Spleen (tissue), 11 donors: Measurements from ENCODE around the gene MAGI2. TPM values are rescaled to one million over a fixed set of nuclear protein-coding genes. Genes with fewer than 3 reads are reported as not detected.

Experiments
- DNase-seq: peaks from one replicate; pipeline ENCODE4 v3.0.0-alpha.2; 2020
- H3K27ac ChIP-seq, 8 donors: fragments of 200-600 bp; sonication (generic) in 7 of 8; 1 replicate in 4 of 8; 2 replicates in 4 of 8; pipeline versions ENCODE4 v1.5.0 to v1.8.0; 2016 to 2021; ENCODE audit warnings: inconsistent platforms in 4 of 8, mild to moderate bottlenecking in 4 of 8, moderate library complexity in 1 of 8
- H3K27me3 ChIP-seq, 7 donors: fragments of 200-600 bp; sonication (generic) in 6 of 7; replicated peaks in 1 of 7; 1 replicate in 4 of 7; 2 replicates in 3 of 7; pipeline versions ENCODE4 v1.5.0 to v1.8.0; 2016 to 2021; ENCODE audit warnings: inconsistent platforms in 3 of 7, mild to moderate bottlenecking in 1 of 7
- H3K36me3 ChIP-seq, 6 donors: fragments of 200-600 bp; sonication (generic) in 5 of 6; 1 replicate in 4 of 6; 2 replicates in 2 of 6; pipeline versions ENCODE4 v1.5.0 to v1.8.0; 2016 to 2021; ENCODE audit warnings: inconsistent platforms in 2 of 6
- H3K4me1 ChIP-seq, 6 donors: fragments of 200-600 bp; sonication (generic) in 5 of 6; 1 replicate in 3 of 6; 2 replicates in 3 of 6; pipeline versions ENCODE4 v1.5.0 to v1.8.0; 2016 to 2021; ENCODE audit warnings: inconsistent platforms in 3 of 6
- H3K4me3 ChIP-seq, 8 donors: fragments of 200-600 bp; sonication (generic) in 7 of 8; 1 replicate in 4 of 8; 2 replicates in 4 of 8; pipeline versions ENCODE4 v1.5.0 to v1.8.0; 2016 to 2021; ENCODE audit warnings: inconsistent platforms in 4 of 8, mild to moderate bottlenecking in 4 of 8, moderate library complexity in 2 of 8
- H3K9me3 ChIP-seq, 8 donors: fragments of 200-600 bp; sonication (generic) in 7 of 8; 1 replicate in 4 of 8; 2 replicates in 4 of 8; pipeline versions ENCODE4 v1.5.0 to v1.8.0; 2016 to 2021; ENCODE audit warnings: inconsistent platforms in 4 of 8
- POLR2A ChIP-seq, 3 donors: fragments of 450-650 bp; IDR thresholded peaks; one replicate each; pipeline ENCODE4 v1.5.1; 2017; ENCODE audit warnings: antibody characterized with exemption in 3 of 3, mild to moderate bottlenecking in 1 of 3
- POLR2AphosphoS5 ChIP-seq, 3 donors: sonication (generic); formaldehyde crosslinking; IDR thresholded peaks; one replicate each; pipeline ENCODE4 v1.5.1; 2017; ENCODE audit warnings: antibody characterized with exemption in 3 of 3
- WGBS, 5 donors: extraction: QIAGEN DNeasy Blood & Tissue Kit in 3 of 5; methylation state at CpG; one replicate each; pipeline versions ENCODE4 v1.1.5 to v1.1.7; 2013 to 2018; 5-methylcytosine and 5-hydroxymethylcytosine counted together
- intact Hi-C: fragments of 100-400 bp; cut with DNase I; formaldehyde crosslinking; loops from one replicate; pipeline ENCODE4 v1.15.0; 2023; ENCODE audit warnings: low total_unique reads
- polyA plus RNA-seq, 3 donors: library from polyadenylated mRNA; stranded (reverse); fragments of 200-250 nt; gene quantifications; one replicate each; pipeline ENCODE4 v1.2.1, GENCODE V29; 2013
- total RNA-seq, 7 donors: library from RNA; depleted of rRNA in 3 of 7; stranded (reverse); fragments of >200 nt in 3 of 7; fragmentation: NEBNext Ultra II Directional in 4 of 7; extraction: Animal tissue kit (Norgen Biotek cat#: 25700) in 4 of 7; gene quantifications; one replicate each; pipeline versions ENCODE4 v1.1.0 to v1.2.1, GENCODE V29; 2016 to 2021
- TF ChIP-seq, protein P1 (sequence below), 11 experiments: fragments of 200-600 bp in 7 of 11; fragments of 450-650 bp in 4 of 11; sonication (generic) in 4 of 11; IDR thresholded peaks in 8 of 11; conservative IDR thresholded peaks in 3 of 11; 1 replicate in 7 of 11; 2 replicates in 4 of 11; pipeline versions ENCODE4 v1.4.0 to v1.8.0; 2016 to 2021; ENCODE audit warnings: antibody characterized with exemption in 11 of 11, inconsistent platforms in 4 of 11, mild to moderate bottlenecking in 1 of 11
- donor health status: healthy with polysubstance abuse.
- donor health status: DM: no; HTN: no; CAD: no; lungs with moderate emphysema.
- donor health status: DM: no; HTN: no; CAD: no.
- donor health status: Bipolar disorder and iron deficiency.
- donor health status: healthy.
- donor health status: DM: no; HTN: no; CAD: no.
- donor health status: DM: yes; HTN: yes; CAD: no.

The MAGI2 gene
- total and polyA plus RNA-seq, 10 donors = 0.74 to 18.1 (median 11.1) TPM

DNA sequence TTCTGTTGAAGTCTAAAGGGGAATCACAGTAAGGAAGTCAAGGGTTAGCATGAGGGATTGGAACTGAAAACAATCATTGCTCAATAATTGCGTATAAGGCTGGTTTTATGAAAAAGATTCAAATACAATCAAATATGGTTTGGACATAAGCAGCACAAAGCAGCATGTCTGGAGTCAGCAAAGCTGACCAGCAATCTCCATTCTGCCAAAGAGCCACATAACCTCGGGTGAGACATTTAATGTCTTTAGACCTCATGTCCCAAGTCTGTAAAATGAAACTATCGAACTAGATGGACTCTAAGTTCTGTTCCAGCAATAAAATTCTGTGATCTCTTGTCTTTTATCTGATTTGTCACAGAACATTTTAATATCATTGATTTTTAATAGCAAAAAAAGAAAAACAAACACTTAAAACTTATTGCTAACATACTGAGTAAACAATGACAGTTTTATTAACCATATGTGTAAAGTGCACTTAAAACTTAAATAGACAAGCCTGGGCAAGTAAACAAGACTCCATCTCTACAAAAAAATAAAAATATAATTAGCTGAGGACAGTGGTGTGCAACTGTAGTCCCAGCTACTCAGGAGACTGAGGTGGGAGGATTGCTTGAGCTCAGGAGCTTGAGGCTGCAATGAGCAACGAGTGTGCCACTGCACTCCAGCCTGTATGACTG is 217.0 kb downstream of the MAGI2 start:
- peaks cover 0 to 3% (median 0%) of the 10 kb centered on the region in 8 donors for H3K9me3 ChIP-seq
- 62 to 86% (median 73%) methylated on average over 4 of the region's 4 CpGs for WGBS, 5 donors
- H3K36me3 ChIP-seq = no peaks in the 10 kb centered on the region
- no peak overlapping the region for H3K27ac ChIP-seq
- no peaks in the 10 kb centered on the region for H3K27me3 ChIP-seq
- intact Hi-C loops = no loop called here
- H3K4me3 ChIP-seq = no peak overlapping the region
- H3K4me1 ChIP-seq = no peaks in the 10 kb centered on the region
- no peak for DNase-seq
- TF ChIP-seq POLR2AphosphoS5 (IDR thresholded peaks at IDR 0.05) (no peak), POLR2A (IDR thresholded peaks at IDR 0.05) (no peak)
- TF ChIP-seq, protein P1, sequence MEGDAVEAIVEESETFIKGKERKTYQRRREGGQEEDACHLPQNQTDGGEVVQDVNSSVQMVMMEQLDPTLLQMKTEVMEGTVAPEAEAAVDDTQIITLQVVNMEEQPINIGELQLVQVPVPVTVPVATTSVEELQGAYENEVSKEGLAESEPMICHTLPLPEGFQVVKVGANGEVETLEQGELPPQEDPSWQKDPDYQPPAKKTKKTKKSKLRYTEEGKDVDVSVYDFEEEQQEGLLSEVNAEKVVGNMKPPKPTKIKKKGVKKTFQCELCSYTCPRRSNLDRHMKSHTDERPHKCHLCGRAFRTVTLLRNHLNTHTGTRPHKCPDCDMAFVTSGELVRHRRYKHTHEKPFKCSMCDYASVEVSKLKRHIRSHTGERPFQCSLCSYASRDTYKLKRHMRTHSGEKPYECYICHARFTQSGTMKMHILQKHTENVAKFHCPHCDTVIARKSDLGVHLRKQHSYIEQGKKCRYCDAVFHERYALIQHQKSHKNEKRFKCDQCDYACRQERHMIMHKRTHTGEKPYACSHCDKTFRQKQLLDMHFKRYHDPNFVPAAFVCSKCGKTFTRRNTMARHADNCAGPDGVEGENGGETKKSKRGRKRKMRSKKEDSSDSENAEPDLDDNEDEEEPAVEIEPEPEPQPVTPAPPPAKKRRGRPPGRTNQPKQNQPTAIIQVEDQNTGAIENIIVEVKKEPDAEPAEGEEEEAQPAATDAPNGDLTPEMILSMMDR (IDR thresholded peaks at IDR 0.05 in 8 of 11, conservative IDR thresholded peaks at IDR 0.05 in 3 of 11) = no peak

DNA sequence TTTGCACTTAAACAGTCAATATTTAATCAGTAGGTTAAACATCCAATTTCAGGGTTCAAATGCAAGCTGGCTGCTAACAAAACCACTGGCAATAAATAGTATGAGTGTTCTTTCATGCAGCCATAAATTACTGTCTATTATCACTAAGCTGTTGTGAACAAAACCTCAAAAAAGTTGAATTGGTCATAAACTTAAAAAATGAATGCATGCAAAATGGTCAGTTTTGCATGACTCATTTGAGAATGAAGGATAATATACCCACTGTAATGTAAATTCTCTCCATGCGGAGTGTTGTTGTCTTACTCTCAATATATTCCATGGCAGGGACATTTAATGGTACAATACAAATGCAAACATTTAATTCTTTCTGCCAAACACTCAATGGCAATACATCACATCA is 226.4 kb downstream of the MAGI2 start:
- Histone ChIP-seq H3K4me3 (no peak overlapping the region), H3K27ac (no peak overlapping the region), H3K36me3 (no peaks in the 10 kb centered on the region), H3K4me1 (no peaks in the 10 kb centered on the region), H3K9me3 (peaks cover 0 to 4% (median 0%) of the 10 kb centered on the region in 8 donors), H3K27me3 (no peaks in the 10 kb centered on the region)
- DNase-seq = no peak
- intact Hi-C loops = no loop called here
- TF ChIP-seq, protein P1 (IDR thresholded peaks at IDR 0.05 in 8 of 11, conservative IDR thresholded peaks at IDR 0.05 in 3 of 11) = no peak
- no peak for TF ChIP-seq POLR2A (IDR thresholded peaks at IDR 0.05)
- no peak for TF ChIP-seq POLR2AphosphoS5 (IDR thresholded peaks at IDR 0.05)
- 93 to 98% (median 93%) methylated on average over 1 of the region's 1 CpG for WGBS, 5 donors

DNA sequence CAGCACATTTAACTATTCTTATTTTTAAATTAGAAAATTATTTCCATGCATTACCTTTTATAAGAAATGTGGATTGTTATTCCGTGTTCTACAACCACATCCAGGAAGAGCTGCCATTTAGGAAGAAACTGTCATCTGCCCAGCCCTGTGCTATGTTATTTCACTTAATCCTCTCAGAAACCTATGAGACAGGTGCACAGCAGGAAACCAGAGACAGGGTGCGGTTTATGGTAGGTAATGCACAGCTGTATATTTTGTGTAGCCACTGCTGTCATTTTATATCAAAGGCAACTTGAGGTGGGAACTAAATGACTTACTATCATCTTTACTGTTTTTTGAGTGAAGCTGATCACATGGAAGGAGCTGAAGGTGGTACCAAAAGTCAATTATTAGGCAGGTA is 232.3 kb downstream of the MAGI2 start:
- 87 to 92% (median 90%) methylated on average over 2 of the region's 2 CpGs for WGBS, 5 donors
- no peak overlapping the region for H3K27ac ChIP-seq

DNA sequence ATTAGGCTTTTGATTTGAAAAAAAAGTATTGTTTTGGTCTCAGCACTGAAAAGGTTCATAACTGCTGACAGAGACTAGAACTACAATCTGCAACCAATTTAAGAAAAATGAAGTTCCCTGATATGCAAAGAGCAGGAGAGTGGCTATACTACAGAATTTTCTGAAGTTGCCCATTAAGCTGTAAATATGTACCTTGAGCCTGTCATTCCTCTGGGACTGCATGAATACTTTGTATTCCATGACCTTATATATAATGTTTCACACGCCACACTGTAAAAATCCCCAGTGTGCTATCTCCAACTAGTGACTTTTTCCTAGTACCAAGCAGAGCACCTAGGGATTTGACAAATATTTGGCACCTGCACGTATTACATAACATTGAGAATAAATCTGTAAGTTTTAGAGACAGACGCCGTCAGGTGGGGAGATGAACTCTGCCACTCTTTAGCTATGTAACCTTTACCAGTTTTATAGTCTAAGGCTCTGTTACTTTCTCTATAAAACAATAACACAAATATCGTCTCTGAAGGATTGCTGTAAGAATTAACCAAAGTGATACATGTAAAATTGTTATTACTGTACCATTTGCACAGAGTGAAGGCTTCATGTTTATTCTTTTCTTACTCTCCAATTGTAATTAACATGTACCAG is 235.4 kb downstream of the MAGI2 start:
- Histone ChIP-seq H3K4me3 (no peak overlapping the region), H3K27me3 (no peaks in the 10 kb centered on the region), H3K9me3 (peaks cover 0 to 7% (median 0%) of the 10 kb centered on the region in 8 donors), H3K36me3 (no peaks in the 10 kb centered on the region), H3K4me1 (no peaks in the 10 kb centered on the region), H3K27ac (no peak overlapping the region)
- DNase-seq = no peak
- intact Hi-C loops = no loop called here
- 85 to 97% (median 94%) methylated on average over 5 of the region's 5 CpGs for WGBS, 5 donors
- TF ChIP-seq, protein P1 (IDR thresholded peaks at IDR 0.05 in 8 of 11, conservative IDR thresholded peaks at IDR 0.05 in 3 of 11) = no peak
- TF ChIP-seq POLR2AphosphoS5 (IDR thresholded peaks at IDR 0.05) (no peak), POLR2A (IDR thresholded peaks at IDR 0.05) (no peak)

More for the DNA sequence above, 232.3 kb downstream of the MAGI2 start:
- intact Hi-C loops = no loop called here
- TF ChIP-seq POLR2AphosphoS5 (IDR thresholded peaks at IDR 0.05) = no peak
- no peak for TF ChIP-seq POLR2A (IDR thresholded peaks at IDR 0.05)
- TF ChIP-seq, protein P1 (IDR thresholded peaks at IDR 0.05 in 8 of 11, conservative IDR thresholded peaks at IDR 0.05 in 3 of 11) = no peak
- Histone ChIP-seq H3K36me3 (no peaks in the 10 kb centered on the region), H3K27me3 (no peaks in the 10 kb centered on the region), H3K4me3 (no peak overlapping the region), H3K4me1 (no peaks in the 10 kb centered on the region), H3K9me3 (peaks cover 0 to 7% (median 0%) of the 10 kb centered on the region in 8 donors)
- DNase-seq = no peak
